WERI-Rb-1 (cell line): Measurements from ENCODE around the gene SAXO1.

ENCODE experiments used
- DNase-seq: peaks from one replicate; pipeline ENCODE4 v3.0.0-alpha.2; 2020
- H3K27ac ChIP-seq: fragments of 250-450 bp; sonication (Bioruptor Pico); 2 replicates; pipeline ENCODE4 v1.5.1; 2020; ENCODE audit warnings: mild to moderate bottlenecking, moderate library complexity
- H3K27me3 ChIP-seq: fragments of 250-450 bp; sonication (Bioruptor Pico); 2 replicates; pipeline ENCODE4 v1.5.1; 2021; ENCODE audit warnings: mild to moderate bottlenecking, low read depth, moderate library complexity; ENCODE audit not compliant: insufficient read depth, severe bottlenecking
- H3K36me3 ChIP-seq: fragments of 250-450 bp; sonication (Bioruptor Pico); 2 replicates; pipeline ENCODE4 v1.5.1; 2020; ENCODE audit warnings: mild to moderate bottlenecking, moderate library complexity
- H3K4me3 ChIP-seq: 2 replicates; pipeline ENCODE4 v1.5.1; 2011; ENCODE audit warnings: low read depth, mild to moderate bottlenecking, control low read depth, low read length
- H3K9me3 ChIP-seq: fragments of 250-450 bp; sonication (Bioruptor Pico); 2 replicates; pipeline ENCODE4 v1.5.1; 2021; ENCODE audit warnings: mild to moderate bottlenecking, moderate library complexity; ENCODE audit not compliant: severe bottlenecking
- TF ChIP-seq, protein P1 (sequence below): IDR thresholded peaks from 2 replicates; pipeline ENCODE4 v1.5.1; 2011; ENCODE audit warnings: low read depth, mild to moderate bottlenecking, control low read depth, inconsistent platforms, low read length

Gene SAXO1

DNA sequence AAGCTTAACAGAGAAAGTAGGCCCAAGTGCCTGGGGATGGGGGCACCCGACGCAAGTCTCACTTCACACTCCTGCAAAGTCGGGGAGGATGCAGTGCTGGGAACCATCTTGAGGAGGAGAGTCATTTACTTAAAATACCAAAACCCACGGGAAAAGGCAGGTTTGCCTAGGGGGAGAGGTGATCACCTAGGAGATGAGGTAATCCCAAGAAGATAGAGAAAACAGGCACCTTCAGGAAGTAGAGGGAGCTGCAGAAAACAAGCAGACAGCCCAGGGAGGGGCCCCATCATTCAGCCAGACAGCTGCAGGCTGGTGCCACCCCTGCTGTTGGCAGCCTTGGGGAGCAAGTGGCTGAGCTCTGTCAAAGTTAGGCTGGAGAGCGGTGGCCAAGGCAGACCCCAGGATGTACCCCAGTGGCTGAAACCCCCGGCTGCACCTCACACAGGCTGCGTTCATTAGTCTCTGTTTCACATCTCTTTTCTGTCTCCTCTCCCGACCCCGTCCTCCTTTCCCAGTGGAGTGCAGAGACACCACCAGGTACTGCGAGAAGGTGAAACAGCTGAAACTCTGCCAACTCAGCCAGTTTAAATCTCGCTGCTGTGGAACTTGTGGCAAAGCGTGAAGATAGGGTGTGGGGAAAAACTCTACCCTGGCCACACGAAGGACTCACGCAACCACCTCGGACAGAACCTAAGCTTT lies 124.9 kb downstream of the SAXO1 start:
- DNase-seq: no peak
- H3K27me3 ChIP-seq: no peaks in the 10 kb centered on the region
- TF ChIP-seq, protein P1, sequence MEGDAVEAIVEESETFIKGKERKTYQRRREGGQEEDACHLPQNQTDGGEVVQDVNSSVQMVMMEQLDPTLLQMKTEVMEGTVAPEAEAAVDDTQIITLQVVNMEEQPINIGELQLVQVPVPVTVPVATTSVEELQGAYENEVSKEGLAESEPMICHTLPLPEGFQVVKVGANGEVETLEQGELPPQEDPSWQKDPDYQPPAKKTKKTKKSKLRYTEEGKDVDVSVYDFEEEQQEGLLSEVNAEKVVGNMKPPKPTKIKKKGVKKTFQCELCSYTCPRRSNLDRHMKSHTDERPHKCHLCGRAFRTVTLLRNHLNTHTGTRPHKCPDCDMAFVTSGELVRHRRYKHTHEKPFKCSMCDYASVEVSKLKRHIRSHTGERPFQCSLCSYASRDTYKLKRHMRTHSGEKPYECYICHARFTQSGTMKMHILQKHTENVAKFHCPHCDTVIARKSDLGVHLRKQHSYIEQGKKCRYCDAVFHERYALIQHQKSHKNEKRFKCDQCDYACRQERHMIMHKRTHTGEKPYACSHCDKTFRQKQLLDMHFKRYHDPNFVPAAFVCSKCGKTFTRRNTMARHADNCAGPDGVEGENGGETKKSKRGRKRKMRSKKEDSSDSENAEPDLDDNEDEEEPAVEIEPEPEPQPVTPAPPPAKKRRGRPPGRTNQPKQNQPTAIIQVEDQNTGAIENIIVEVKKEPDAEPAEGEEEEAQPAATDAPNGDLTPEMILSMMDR: no peak
- H3K36me3 ChIP-seq: no peaks in the 10 kb centered on the region
- no peak overlapping the region for H3K27ac ChIP-seq
- no peaks in the 10 kb centered on the region for H3K9me3 ChIP-seq
- no peak overlapping the region for H3K4me3 ChIP-seq

DNA sequence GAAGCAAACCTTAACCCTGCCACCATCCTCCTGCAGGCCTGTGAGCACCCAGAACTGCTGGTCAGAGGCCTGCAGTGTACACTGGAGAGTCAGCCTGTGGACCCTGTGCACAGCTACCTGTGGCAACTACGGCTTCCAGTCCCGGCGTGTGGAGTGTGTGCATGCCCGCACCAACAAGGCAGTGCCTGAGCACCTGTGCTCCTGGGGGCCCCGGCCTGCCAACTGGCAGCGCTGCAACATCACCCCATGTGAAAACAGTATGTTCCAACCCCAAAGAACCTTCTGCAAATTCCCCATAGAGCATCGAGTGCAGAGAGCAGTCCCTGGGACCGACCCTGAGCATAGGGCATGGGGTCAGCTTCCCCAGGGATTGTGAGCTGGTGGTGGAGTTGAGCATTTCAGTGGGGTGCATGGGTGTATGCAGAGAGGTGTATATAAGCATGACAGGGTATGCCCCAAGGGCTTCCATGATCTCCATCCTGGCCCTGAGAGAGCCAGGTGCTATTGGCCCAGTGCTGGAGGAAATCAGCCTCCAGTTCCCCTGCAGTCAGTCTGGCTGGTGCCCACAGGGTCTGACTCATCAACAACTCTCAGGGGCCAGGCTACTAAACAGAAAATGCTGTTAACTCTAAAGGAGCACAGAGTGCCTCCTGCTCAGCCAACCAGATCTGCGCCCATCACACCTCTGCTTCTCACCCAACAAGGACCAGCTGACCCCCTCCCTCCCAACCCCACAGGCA lies 126.2 kb downstream of the SAXO1 start:
- TF ChIP-seq, protein P1: no peak
- Histone ChIP-seq H3K27ac (no peak overlapping the region), H3K9me3 (peaks cover 3% of the 10 kb centered on the region), H3K27me3 (no peaks in the 10 kb centered on the region), H3K36me3 (no peaks in the 10 kb centered on the region), H3K4me3 (no peak overlapping the region)
- DNase-seq: no peak

DNA sequence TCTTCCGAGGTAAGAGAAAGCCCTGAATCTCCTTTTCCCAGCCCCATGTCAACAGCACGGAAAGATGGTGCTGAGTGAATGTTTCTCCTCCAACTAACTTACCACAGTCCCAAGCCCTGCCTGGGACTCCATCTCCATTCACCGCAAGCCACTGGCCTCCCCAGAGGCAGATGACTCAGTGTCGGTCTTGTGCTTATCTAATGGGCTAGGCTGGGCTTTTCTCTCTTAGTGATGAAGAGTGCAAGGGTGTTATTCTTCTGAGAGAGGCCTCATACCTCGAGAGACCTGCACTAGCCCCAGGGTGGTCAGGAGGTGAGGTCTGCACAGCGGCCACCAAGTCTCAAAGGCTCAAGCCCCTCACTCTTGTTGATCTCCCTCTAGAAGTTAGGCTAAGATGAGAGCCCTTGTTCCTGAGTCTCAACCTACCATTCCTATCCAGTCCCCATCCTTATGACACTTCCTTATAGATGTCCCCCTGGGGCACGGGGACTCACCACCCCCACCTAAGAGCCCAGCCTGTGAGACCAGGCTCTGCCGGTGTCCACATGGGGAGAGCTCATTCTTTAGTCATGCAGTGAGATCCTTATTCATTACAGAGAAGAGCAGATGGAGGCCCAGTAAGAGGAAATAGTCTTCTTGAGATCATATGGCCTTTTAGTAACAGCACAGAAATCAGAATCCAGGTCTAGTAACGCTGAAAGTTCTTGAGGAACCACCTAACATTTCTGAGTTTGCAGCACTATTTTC lies 127.0 kb downstream of the SAXO1 start:
- TF ChIP-seq, protein P1: no peak
- no peak for DNase-seq
- Histone ChIP-seq H3K36me3 (no peaks in the 10 kb centered on the region), H3K27me3 (no peaks in the 10 kb centered on the region), H3K27ac (no peak overlapping the region), H3K4me3 (no peak overlapping the region), H3K9me3 (peaks cover 3% of the 10 kb centered on the region)

DNA sequence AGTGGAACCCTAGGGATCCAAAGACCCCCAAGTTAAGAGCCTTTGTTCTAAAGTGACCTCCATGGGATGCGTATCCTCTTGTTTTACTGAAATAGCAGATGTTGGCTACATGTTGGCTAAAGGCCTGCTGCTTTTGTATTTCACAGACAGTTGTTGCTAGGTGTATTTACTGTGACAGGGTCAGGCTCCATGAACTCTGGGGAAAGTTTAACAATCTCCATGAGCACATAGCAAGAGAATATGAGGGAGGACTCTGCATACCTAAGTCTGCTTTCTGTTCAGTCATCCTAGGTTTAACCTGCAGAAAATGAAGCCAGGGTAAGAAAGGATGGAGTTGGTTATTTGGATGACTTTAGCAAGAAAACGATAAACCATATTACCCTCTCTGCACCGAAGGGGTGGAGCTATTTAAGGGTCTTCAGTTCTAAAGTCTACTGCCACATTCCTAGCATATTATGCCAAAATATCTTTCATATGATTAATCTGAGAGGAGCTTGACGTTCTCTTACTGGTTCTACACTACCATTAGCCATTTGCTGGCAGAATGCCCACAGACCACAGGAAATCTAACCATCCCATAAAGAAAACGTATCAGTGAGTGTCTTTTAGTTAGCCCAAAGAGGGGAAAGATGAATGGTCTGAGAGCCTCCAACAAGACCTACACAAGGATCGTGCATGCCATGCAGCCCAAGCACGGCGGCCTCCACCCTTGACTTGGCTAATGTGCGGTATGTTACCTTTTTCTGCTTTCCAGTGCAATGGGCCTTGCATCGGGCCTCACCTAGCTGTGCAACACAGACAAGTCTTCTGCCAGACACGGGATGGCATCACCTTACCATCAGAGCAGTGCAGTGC lies 127.8 kb downstream of the SAXO1 start:
- DNase-seq: no peak
- Histone ChIP-seq H3K4me3 (no peak overlapping the region), H3K9me3 (peaks cover 3% of the 10 kb centered on the region), H3K36me3 (no peaks in the 10 kb centered on the region), H3K27ac (no peak overlapping the region), H3K27me3 (no peaks in the 10 kb centered on the region)
- TF ChIP-seq, protein P1: no peak

DNA sequence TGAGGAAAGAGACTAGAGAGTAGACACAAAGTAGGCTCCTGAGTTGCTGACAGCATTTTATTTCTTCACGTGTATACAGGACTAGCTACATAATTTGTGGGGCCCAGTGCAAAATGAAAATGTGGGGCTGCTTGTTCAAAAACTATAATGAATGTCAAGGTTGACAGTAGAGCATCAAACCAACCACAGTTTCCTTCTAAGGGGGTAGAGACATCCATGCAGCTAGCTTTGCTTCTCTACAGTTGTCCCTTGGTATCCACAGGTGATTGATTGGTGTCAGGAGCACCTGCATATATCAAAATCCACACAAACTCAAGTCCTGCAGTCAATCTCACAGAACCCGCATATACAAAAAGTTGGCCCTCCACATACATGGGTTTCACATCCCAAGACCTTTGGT lies 129.6 kb downstream of the SAXO1 start:
- H3K9me3 ChIP-seq: peaks cover 3% of the 10 kb centered on the region
- TF ChIP-seq, protein P1: no peak
- no peaks in the 10 kb centered on the region for H3K27me3 ChIP-seq
- H3K4me3 ChIP-seq: no peak overlapping the region
- DNase-seq: no peak
- no peak overlapping the region for H3K27ac ChIP-seq
- no peaks in the 10 kb centered on the region for H3K36me3 ChIP-seq
